Vagina (tissue), 2 donors: ENCODE results near the gene VIM. TPM values are rescaled to one million over a fixed set of nuclear protein-coding genes. Genes with fewer than 3 reads are reported as not detected.

ENCODE experiments used
- DNase-seq, 2 donors: peaks; one replicate each; pipeline ENCODE4 v3.0.0-alpha.2; 2017; ENCODE audit errors: extremely low spot score in 2 of 2
- H3K27ac ChIP-seq: fragments of 200-600 bp; sonication (generic); one replicate; pipeline ENCODE4 v1.5.1; 2019
- H3K27me3 ChIP-seq: fragments of 200-600 bp; sonication (generic); one replicate; pipeline ENCODE4 v1.5.1; 2019
- H3K36me3 ChIP-seq, 2 donors: fragments of 200-600 bp; sonication (generic); one replicate each; pipeline ENCODE4 v1.5.1; 2017 to 2019
- H3K4me1 ChIP-seq: fragments of 200-600 bp; sonication (generic); one replicate; pipeline ENCODE4 v1.5.1; 2019
- H3K4me3 ChIP-seq, 2 donors: fragments of 200-600 bp; sonication (generic); 1 replicate in 1 of 2; 2 replicates in 1 of 2; pipeline ENCODE4 v1.5.1; 2016 to 2019
- H3K9me3 ChIP-seq: fragments of 200-600 bp; sonication (generic); one replicate; pipeline ENCODE4 v1.5.1; 2019
- CTCF ChIP-seq, 3 experiments: fragments of 450-650 bp in 2 of 3; fragments of 200-600 bp in 1 of 3; sonication (generic) in 1 of 3; IDR thresholded peaks; one replicate each; pipeline ENCODE4 v1.5.1; 2017 to 2019; ENCODE audit warnings: antibody characterized with exemption in 3 of 3, mild to moderate bottlenecking in 2 of 3, moderate library complexity in 2 of 3
- POLR2A ChIP-seq, 2 donors: fragments of 450-650 bp; IDR thresholded peaks; one replicate each; pipeline ENCODE4 v1.6.1; 2017; ENCODE audit warnings: antibody characterized with exemption in 2 of 2, mild to moderate bottlenecking in 2 of 2, moderate library complexity in 2 of 2
- POLR2AphosphoS5 ChIP-seq, 2 donors: sonication (generic); formaldehyde crosslinking; IDR thresholded peaks; one replicate each; pipeline ENCODE4 v1.9.0; 2017; ENCODE audit warnings: antibody characterized with exemption in 2 of 2, mild to moderate bottlenecking in 2 of 2, low read depth in 1 of 2; ENCODE audit not compliant: insufficient read depth in 1 of 2
- intact Hi-C: fragments of 100-400 bp; cut with DNase I; formaldehyde crosslinking; loops from one replicate; pipeline ENCODE4 v1.15.1; 2023
- total RNA-seq: library from RNA; depleted of rRNA; stranded (reverse); fragments of >200 nt; gene quantifications from one replicate; pipeline ENCODE4 v1.2.3, GENCODE V29; 2016

The VIM gene
- total RNA-seq, 1 donor from 2014 or later, result 2,692 TPM

DNA sequence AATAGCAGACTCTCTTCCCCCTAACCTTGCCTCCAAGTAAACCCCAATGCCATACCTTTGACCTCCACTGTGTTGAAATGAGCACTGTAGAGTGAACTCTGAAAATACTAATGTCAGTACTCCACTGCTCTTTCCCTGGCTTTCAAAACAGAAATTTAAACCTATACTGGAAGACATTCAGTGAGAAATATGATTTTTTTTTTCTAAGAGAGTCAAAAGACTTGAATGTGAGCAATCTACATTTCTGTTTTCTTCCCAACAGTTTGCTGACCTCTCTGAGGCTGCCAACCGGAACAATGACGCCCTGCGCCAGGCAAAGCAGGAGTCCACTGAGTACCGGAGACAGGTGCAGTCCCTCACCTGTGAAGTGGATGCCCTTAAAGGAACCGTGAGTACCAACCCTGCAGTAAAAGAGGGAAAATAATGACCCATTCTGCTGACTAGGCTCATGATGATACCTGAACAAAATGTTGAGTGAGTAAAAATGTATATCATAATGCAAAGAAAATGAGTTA lies 6.4 kb downstream of the VIM start:
- H3K4me1 ChIP-seq, result peaks cover 56% of the 10 kb centered on the region
- no peaks in the 10 kb centered on the region for H3K9me3 ChIP-seq
- H3K36me3 ChIP-seq, result peaks cover 3 to 61% of the 10 kb centered on the region in 2 donors
- peak overlapping the region in 1 of 2 donors; percentile 80 for H3K4me3 ChIP-seq
- no peak for TF ChIP-seq POLR2A (IDR thresholded peaks at IDR 0.05)
- no peak for TF ChIP-seq POLR2AphosphoS5 (IDR thresholded peaks at IDR 0.05; ENCODE audit: insufficient read depth in 1 of 2, low read depth in 1 of 2)
- TF ChIP-seq CTCF (IDR thresholded peaks at IDR 0.05), result no peak
- intact Hi-C loops, result loop anchor here (5.0 kb wide), 1 partner anchor 232 kb away; no protein-coding TSS in a partner anchor
- DNase-seq, result no peak
- peak overlapping the region; percentile 67 for H3K27ac ChIP-seq
- H3K27me3 ChIP-seq, result no peaks in the 10 kb centered on the region

DNA sequence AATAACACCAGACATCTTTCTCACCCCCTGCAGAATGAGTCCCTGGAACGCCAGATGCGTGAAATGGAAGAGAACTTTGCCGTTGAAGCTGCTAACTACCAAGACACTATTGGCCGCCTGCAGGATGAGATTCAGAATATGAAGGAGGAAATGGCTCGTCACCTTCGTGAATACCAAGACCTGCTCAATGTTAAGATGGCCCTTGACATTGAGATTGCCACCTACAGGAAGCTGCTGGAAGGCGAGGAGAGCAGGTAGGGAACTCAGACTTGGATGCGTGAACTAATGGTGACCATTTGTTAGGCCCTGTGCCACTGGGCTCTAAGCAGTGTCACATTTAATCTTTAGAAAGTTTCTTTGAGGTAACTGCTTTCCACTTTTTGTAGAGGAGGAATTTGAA lies 7.1 kb downstream of the VIM start:
- intact Hi-C loops, result no loop called here
- Histone ChIP-seq H3K4me1 (peaks cover 56% of the 10 kb centered on the region), H3K9me3 (no peaks in the 10 kb centered on the region), H3K27me3 (no peaks in the 10 kb centered on the region), H3K4me3 (peak overlapping the region in 1 of 2 donors; percentile 3), H3K27ac (peak overlapping the region; percentile 67), H3K36me3 (peaks cover 3 to 61% of the 10 kb centered on the region in 2 donors)
- no peak for DNase-seq
- TF ChIP-seq POLR2A (IDR thresholded peaks at IDR 0.05), result no peak
- no peak for TF ChIP-seq POLR2AphosphoS5 (IDR thresholded peaks at IDR 0.05; ENCODE audit: insufficient read depth in 1 of 2, low read depth in 1 of 2)
- no peak for TF ChIP-seq CTCF (IDR thresholded peaks at IDR 0.05)

DNA sequence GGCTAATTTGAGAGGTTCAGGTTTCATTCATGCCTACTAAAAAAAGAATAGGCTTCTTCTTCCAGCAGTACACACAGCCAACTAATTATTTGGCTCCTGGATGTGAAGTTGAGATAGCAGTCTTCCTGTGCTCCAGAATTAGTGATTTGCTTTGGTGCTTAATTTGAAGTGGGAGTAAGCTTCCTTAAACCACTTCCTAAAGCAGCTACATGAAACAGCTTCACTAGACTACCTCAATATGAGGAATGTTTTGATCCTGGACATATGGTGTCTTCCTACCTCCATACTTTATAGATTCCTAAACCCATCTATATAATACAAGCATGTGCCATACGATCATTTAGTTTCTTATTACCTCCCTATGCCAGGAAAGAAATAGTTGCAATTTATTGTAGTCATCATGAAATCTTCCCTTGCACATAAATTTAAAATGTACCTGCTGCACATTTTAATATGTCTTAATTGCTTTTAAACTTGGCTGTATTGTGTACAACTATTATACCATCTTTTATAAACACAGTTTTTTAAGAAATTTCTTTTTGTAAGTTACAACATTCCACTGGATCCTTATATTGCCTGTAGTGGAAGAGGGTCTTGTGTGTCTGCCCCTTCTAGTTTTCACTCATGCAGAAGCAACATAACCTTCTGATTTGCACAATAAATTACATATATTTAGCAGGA lies 8.6 kb downstream of the VIM start:
- Histone ChIP-seq H3K36me3 (peaks cover 3 to 61% of the 10 kb centered on the region in 2 donors), H3K4me1 (peaks cover 45% of the 10 kb centered on the region), H3K27me3 (no peaks in the 10 kb centered on the region), H3K4me3 (no peak overlapping the region), H3K9me3 (no peaks in the 10 kb centered on the region), H3K27ac (no peak overlapping the region)
- DNase-seq, result no peak
- TF ChIP-seq POLR2A (IDR thresholded peaks at IDR 0.05) (no peak), CTCF (IDR thresholded peaks at IDR 0.05) (no peak), POLR2AphosphoS5 (IDR thresholded peaks at IDR 0.05; ENCODE audit: insufficient read depth in 1 of 2, low read depth in 1 of 2) (no peak)
- intact Hi-C loops, result no loop called here

DNA sequence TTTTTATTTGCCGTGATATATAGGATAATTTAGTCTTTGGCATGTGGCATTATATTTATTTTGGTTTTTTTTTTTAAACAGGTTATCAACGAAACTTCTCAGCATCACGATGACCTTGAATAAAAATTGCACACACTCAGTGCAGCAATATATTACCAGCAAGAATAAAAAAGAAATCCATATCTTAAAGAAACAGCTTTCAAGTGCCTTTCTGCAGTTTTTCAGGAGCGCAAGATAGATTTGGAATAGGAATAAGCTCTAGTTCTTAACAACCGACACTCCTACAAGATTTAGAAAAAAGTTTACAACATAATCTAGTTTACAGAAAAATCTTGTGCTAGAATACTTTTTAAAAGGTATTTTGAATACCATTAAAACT lies 9.1 kb downstream of the VIM start:
- intact Hi-C loops, result no loop called here
- no peak for TF ChIP-seq POLR2AphosphoS5 (IDR thresholded peaks at IDR 0.05; ENCODE audit: insufficient read depth in 1 of 2, low read depth in 1 of 2)
- TF ChIP-seq CTCF (IDR thresholded peaks at IDR 0.05), result no peak
- no peak for TF ChIP-seq POLR2A (IDR thresholded peaks at IDR 0.05)
- Histone ChIP-seq H3K36me3 (peaks cover 3 to 57% of the 10 kb centered on the region in 2 donors), H3K27ac (no peak overlapping the region), H3K27me3 (no peaks in the 10 kb centered on the region), H3K9me3 (no peaks in the 10 kb centered on the region), H3K4me1 (peaks cover 41% of the 10 kb centered on the region), H3K4me3 (no peak overlapping the region)
- no peak for DNase-seq

DNA sequence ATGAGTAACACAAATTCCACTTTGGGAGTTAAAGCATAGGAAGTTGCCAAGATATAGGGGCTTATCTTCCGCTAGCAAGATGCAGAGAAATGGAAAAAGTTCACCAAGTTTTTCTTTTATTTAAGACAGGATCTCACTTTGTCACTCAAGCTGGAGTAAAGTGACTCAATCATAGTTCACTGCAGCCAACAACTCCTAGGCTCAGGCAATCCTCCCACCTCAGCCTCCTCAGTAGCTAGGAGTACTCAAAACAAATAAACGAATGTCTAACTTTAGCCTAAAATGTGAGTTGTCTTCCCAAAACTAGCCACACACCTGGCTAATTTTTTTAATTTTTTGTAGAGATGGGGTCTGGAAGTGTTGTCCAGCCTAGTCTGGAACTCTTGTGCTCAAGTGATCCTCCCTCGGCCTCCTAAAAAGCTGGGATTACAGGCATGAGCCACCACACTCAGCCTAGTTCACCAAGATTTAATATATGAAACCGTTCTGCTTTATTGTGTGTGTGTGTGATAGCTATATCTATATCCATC lies 9.9 kb downstream of the VIM start:
- DNase-seq, result no peak
- Histone ChIP-seq H3K27me3 (no peaks in the 10 kb centered on the region), H3K27ac (peak overlapping the region; percentile 27), H3K4me3 (no peak overlapping the region), H3K9me3 (no peaks in the 10 kb centered on the region), H3K36me3 (peaks cover 3 to 49% of the 10 kb centered on the region in 2 donors), H3K4me1 (peaks cover 33% of the 10 kb centered on the region)
- intact Hi-C loops, result no loop called here
- TF ChIP-seq POLR2A (IDR thresholded peaks at IDR 0.05) (no peak), POLR2AphosphoS5 (IDR thresholded peaks at IDR 0.05; ENCODE audit: insufficient read depth in 1 of 2, low read depth in 1 of 2) (no peak), CTCF (IDR thresholded peaks at IDR 0.05) (no peak)
